ENCODE measurements around the gene GPC5. TPM values are rescaled to one million over a fixed set of nuclear protein-coding genes. Genes with fewer than 3 reads are reported as not detected.

Gene GPC5
- total and polyA plus RNA-seq, 4 donors, result 0.51 to 22.4 (median 2.0) TPM

DNA sequence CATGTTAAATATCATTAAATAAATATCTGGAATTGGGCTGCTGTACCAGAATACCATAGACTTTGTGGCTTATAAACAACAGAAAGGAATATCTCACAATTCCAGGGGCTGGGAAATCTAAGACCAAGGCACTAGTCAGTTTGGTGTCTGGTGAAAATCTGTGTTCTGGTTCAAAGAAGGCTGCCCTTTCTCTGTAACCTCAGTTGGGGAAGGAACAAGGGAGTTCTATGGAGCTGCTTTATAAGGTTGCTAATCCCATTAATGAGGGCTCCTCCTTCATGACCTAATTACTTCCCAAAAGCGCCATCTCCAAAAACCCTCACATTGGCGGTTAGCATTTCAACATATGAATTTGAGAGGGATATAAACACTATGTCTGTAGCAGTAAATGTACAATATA is 480.9 kb downstream of the GPC5 start:
- Histone ChIP-seq H3K27ac (ENCODE audit: low read depth in 1 of 2, low read length in 2 of 2) (no peak overlapping the region), H3K27me3 (ENCODE audit: control insufficient read depth in 4 of 4, insufficient read depth in 4 of 4, low read length in 3 of 4) (no peaks in the 10 kb centered on the region)
- 95% methylated on average over 2 of the region's 2 CpGs for WGBS

GRCh38 chr13:91882918-91883317 is 484.5 kb downstream of the GPC5 start:
- H3K36me3 ChIP-seq (ENCODE audit: control insufficient read depth in 4 of 4, insufficient read depth in 3 of 4, low read depth in 1 of 4, low read length in 3 of 4), result no peaks in the 10 kb centered on the region
- H3K4me3 ChIP-seq (ENCODE audit: low read depth in 1 of 3, low read length in 3 of 3), result no peak overlapping the region
- TF ChIP-seq, protein P1, sequence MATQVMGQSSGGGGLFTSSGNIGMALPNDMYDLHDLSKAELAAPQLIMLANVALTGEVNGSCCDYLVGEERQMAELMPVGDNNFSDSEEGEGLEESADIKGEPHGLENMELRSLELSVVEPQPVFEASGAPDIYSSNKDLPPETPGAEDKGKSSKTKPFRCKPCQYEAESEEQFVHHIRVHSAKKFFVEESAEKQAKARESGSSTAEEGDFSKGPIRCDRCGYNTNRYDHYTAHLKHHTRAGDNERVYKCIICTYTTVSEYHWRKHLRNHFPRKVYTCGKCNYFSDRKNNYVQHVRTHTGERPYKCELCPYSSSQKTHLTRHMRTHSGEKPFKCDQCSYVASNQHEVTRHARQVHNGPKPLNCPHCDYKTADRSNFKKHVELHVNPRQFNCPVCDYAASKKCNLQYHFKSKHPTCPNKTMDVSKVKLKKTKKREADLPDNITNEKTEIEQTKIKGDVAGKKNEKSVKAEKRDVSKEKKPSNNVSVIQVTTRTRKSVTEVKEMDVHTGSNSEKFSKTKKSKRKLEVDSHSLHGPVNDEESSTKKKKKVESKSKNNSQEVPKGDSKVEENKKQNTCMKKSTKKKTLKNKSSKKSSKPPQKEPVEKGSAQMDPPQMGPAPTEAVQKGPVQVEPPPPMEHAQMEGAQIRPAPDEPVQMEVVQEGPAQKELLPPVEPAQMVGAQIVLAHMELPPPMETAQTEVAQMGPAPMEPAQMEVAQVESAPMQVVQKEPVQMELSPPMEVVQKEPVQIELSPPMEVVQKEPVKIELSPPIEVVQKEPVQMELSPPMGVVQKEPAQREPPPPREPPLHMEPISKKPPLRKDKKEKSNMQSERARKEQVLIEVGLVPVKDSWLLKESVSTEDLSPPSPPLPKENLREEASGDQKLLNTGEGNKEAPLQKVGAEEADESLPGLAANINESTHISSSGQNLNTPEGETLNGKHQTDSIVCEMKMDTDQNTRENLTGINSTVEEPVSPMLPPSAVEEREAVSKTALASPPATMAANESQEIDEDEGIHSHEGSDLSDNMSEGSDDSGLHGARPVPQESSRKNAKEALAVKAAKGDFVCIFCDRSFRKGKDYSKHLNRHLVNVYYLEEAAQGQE (IDR thresholded peaks at IDR 0.05), result no peak
- TF ChIP-seq EGR1 (IDR thresholded peaks at IDR 0.05; ENCODE audit: low read depth in 2 of 2), result no peak
- TF ChIP-seq, protein P2, sequence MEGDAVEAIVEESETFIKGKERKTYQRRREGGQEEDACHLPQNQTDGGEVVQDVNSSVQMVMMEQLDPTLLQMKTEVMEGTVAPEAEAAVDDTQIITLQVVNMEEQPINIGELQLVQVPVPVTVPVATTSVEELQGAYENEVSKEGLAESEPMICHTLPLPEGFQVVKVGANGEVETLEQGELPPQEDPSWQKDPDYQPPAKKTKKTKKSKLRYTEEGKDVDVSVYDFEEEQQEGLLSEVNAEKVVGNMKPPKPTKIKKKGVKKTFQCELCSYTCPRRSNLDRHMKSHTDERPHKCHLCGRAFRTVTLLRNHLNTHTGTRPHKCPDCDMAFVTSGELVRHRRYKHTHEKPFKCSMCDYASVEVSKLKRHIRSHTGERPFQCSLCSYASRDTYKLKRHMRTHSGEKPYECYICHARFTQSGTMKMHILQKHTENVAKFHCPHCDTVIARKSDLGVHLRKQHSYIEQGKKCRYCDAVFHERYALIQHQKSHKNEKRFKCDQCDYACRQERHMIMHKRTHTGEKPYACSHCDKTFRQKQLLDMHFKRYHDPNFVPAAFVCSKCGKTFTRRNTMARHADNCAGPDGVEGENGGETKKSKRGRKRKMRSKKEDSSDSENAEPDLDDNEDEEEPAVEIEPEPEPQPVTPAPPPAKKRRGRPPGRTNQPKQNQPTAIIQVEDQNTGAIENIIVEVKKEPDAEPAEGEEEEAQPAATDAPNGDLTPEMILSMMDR (IDR thresholded peaks at IDR 0.05; ENCODE audit: low read depth, low read length, missing input control), result no peak
- TF ChIP-seq FOXA2 (IDR thresholded peaks at IDR 0.05), result no peak
- no peak for TF ChIP-seq JUND (IDR thresholded peaks at IDR 0.05)
- no peak for TF ChIP-seq YY1 (IDR thresholded peaks at IDR 0.05)
- no peak for TF ChIP-seq HNF4G (IDR thresholded peaks at IDR 0.05)
- H3K9ac ChIP-seq (ENCODE audit: low read depth in 1 of 2, low read length in 2 of 2), result no peak overlapping the region
- no peak overlapping the region for H3K27ac ChIP-seq (ENCODE audit: low read depth in 1 of 2, low read length in 2 of 2)
- no peaks in the 10 kb centered on the region for H3K4me1 ChIP-seq (ENCODE audit: control insufficient read depth in 4 of 4, insufficient read depth in 4 of 4, low read length in 3 of 4)
- H3K27me3 ChIP-seq (ENCODE audit: control insufficient read depth in 4 of 4, insufficient read depth in 4 of 4, low read length in 3 of 4), result no peaks in the 10 kb centered on the region
- DNase-seq (ENCODE audit: low spot score), result no peak
- H3K9me3 ChIP-seq (ENCODE audit: control insufficient read depth in 4 of 4, low read length in 3 of 4), result no peaks in the 10 kb centered on the region

More for the DNA sequence above, 480.9 kb downstream of the GPC5 start:
- Histone ChIP-seq H3K9ac (ENCODE audit: low read depth in 1 of 2, low read length in 2 of 2) (no peak overlapping the region), H3K4me1 (ENCODE audit: control insufficient read depth in 4 of 4, insufficient read depth in 4 of 4, low read length in 3 of 4) (no peaks in the 10 kb centered on the region), H3K36me3 (ENCODE audit: control insufficient read depth in 4 of 4, insufficient read depth in 3 of 4, low read depth in 1 of 4, low read length in 3 of 4) (no peaks in the 10 kb centered on the region), H3K4me3 (ENCODE audit: low read depth in 1 of 3, low read length in 3 of 3) (no peak overlapping the region), H3K9me3 (ENCODE audit: control insufficient read depth in 4 of 4, low read length in 3 of 4) (no peaks in the 10 kb centered on the region)
- TF ChIP-seq GABPA (IDR thresholded peaks at IDR 0.05 in 1 of 2, conservative IDR thresholded peaks at IDR 0.05 in 1 of 2) (no peak), HNF4A (conservative IDR thresholded peaks at IDR 0.05) (no peak), JUND (IDR thresholded peaks at IDR 0.05) (no peak), HNF4G (IDR thresholded peaks at IDR 0.05) (no peak), EGR1 (IDR thresholded peaks at IDR 0.05; ENCODE audit: low read depth in 2 of 2) (no peak)
- DNase-seq (ENCODE audit: low spot score), result no peak

GRCh38 chr13:91889641-91890040 is 491.2 kb downstream of the GPC5 start:
- H3K27me3 ChIP-seq (ENCODE audit: control insufficient read depth in 4 of 4, insufficient read depth in 4 of 4, low read length in 3 of 4), result no peaks in the 10 kb centered on the region
- no peaks in the 10 kb centered on the region for H3K36me3 ChIP-seq (ENCODE audit: control insufficient read depth in 4 of 4, insufficient read depth in 3 of 4, low read depth in 1 of 4, low read length in 3 of 4)
- no peaks in the 10 kb centered on the region for H3K4me1 ChIP-seq (ENCODE audit: control insufficient read depth in 4 of 4, insufficient read depth in 4 of 4, low read length in 3 of 4)
- WGBS, result 97% methylated on average over 2 of the region's 2 CpGs
- H3K4me3 ChIP-seq (ENCODE audit: low read depth in 1 of 3, low read length in 3 of 3), result no peak overlapping the region
- no peak overlapping the region for H3K27ac ChIP-seq (ENCODE audit: low read depth in 1 of 2, low read length in 2 of 2)
- DNase-seq (ENCODE audit: low spot score), result no peak
- no peaks in the 10 kb centered on the region for H3K9me3 ChIP-seq (ENCODE audit: control insufficient read depth in 4 of 4, low read length in 3 of 4)
- TF ChIP-seq TAF1 (conservative IDR thresholded peaks at IDR 0.05), result no peak
- TF ChIP-seq, protein P3, sequence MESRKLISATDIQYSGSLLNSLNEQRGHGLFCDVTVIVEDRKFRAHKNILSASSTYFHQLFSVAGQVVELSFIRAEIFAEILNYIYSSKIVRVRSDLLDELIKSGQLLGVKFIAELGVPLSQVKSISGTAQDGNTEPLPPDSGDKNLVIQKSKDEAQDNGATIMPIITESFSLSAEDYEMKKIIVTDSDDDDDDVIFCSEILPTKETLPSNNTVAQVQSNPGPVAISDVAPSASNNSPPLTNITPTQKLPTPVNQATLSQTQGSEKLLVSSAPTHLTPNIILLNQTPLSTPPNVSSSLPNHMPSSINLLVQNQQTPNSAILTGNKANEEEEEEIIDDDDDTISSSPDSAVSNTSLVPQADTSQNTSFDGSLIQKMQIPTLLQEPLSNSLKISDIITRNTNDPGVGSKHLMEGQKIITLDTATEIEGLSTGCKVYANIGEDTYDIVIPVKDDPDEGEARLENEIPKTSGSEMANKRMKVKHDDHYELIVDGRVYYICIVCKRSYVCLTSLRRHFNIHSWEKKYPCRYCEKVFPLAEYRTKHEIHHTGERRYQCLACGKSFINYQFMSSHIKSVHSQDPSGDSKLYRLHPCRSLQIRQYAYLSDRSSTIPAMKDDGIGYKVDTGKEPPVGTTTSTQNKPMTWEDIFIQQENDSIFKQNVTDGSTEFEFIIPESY (IDR thresholded peaks at IDR 0.05), result no peak
- no peak for TF ChIP-seq NR2F2 (IDR thresholded peaks at IDR 0.05)
- no peak for TF ChIP-seq RAD21 (IDR thresholded peaks at IDR 0.05)
- TF ChIP-seq FOXA1 (IDR thresholded peaks at IDR 0.05), result no peak
- TF ChIP-seq MAX (IDR thresholded peaks at IDR 0.05), result no peak
- no peak for TF ChIP-seq GABPA (IDR thresholded peaks at IDR 0.05 in 1 of 2, conservative IDR thresholded peaks at IDR 0.05 in 1 of 2)
- no peak for TF ChIP-seq HNF4G (IDR thresholded peaks at IDR 0.05)
- no peak for TF ChIP-seq SP1 (IDR thresholded peaks at IDR 0.05)
- no peak for TF ChIP-seq JUND (IDR thresholded peaks at IDR 0.05)
- TF ChIP-seq, protein P2 (IDR thresholded peaks at IDR 0.05; ENCODE audit: low read depth, low read length, missing input control), result no peak
- no peak for TF ChIP-seq FOXA2 (IDR thresholded peaks at IDR 0.05)
- no peak overlapping the region for H3K9ac ChIP-seq (ENCODE audit: low read depth in 1 of 2, low read length in 2 of 2)
